ENCODE data around the gene RNASE11. TPM values are rescaled to one million over a fixed set of nuclear protein-coding genes. Genes with fewer than 3 reads are reported as not detected.

RNASE11 gene
- total RNA-seq, 1 donor from 2014 or later = not detected

DNA sequence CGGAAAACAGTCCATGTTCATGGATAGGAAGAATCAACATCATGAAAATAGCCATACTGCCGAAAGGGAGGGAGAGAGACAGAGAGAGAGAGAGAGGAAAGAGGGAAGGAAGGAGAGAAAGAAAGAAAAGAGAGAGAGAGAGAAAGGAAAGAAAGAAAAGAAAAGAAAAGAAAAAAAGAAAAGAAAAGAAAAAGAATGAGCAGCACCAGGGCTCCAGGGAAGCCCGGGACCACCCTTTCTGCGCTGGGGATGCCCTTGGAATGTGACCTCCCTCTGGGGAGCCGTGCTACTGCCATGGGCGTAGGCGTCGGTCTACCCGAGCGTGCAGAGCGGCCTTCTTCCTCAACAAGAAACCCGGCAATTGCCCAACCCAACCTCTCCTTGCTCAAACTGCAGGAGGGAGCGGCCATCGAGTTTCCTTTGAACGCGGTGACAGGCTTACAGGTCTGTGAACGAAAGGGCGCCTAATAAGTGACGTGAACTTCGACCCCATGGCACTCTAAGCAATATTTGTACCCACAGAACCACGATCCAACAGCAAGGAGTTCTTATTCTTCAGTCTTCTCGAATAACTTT lies 36.8 kb upstream of the RNASE11 start:
- Histone ChIP-seq H3K4me1 (peaks cover 15% of the 10 kb centered on the region), H3K79me2 (ENCODE audit: low read depth) (no peaks in the 10 kb centered on the region), H3K9ac (no peak overlapping the region), H3K9me3 (ENCODE audit: low read depth) (no peaks in the 10 kb centered on the region), H3K27ac (no peak overlapping the region), H2AFZ (replicated peaks) (no peak overlapping the region), H3K4me3 (peak overlapping the region; percentile 71), H4K20me1 (ENCODE audit: low read depth) (peaks cover 35% of the 10 kb centered on the region), H3K36me3 (no peaks in the 10 kb centered on the region), H3K27me3 (peaks cover 81% of the 10 kb centered on the region), H3F3A (ENCODE audit: low read depth) (peaks cover 54% of the 10 kb centered on the region), H3K4me2 (peak overlapping the region; percentile 86)
- peak overlapping the region; percentile 93 for H3K27ac Mint-ChIP-seq
- peaks cover 9% of the 10 kb centered on the region for H3K9me3 Mint-ChIP-seq
- peaks cover 51% of the 10 kb centered on the region for H3K27me3 Mint-ChIP-seq (ENCODE audit: insufficient read depth, low read depth)
- peak overlapping the region; percentile 91 for H3K4me3 Mint-ChIP-seq
- peaks cover 43% of the 10 kb centered on the region for H3K4me1 Mint-ChIP-seq
- H3K36me3 Mint-ChIP-seq = peaks cover 6% of the 10 kb centered on the region
- peak; percentile 76 for DNase-seq (ENCODE audit: low spot score)
- TF ChIP-seq EZH2 (IDR thresholded peaks at IDR 0.05) (peak; percentile 10), CTCF (IDR thresholded peaks at IDR 0.05) (no peak)

DNA sequence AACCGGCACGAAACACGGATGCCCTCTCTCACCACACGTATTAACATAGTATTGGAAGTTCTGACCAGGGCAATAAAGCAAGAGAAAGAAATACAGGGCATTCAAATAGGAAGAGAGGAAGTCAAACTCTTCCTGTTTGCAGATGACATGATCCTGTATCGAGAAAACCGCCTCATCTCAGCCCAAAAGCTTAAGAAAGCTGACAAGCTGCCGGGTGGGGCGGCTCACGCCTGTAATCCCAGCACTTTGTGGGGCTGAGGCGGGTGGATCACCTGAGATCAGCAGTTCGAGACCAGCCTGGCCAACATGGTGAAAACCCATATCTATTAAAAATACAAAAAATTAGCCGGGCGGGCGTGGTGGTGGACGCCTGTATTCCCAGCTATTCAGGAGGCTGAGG lies 36.0 kb upstream of the RNASE11 start:
- Histone ChIP-seq H2AFZ (replicated peaks) (no peak overlapping the region), H3K27ac (no peak overlapping the region), H3K9me3 (ENCODE audit: low read depth) (no peaks in the 10 kb centered on the region), H4K20me1 (ENCODE audit: low read depth) (peaks cover 35% of the 10 kb centered on the region), H3K36me3 (no peaks in the 10 kb centered on the region), H3F3A (ENCODE audit: low read depth) (peaks cover 51% of the 10 kb centered on the region), H3K79me2 (ENCODE audit: low read depth) (no peaks in the 10 kb centered on the region), H3K4me3 (peak overlapping the region; percentile 71), H3K4me1 (peaks cover 15% of the 10 kb centered on the region), H3K27me3 (peaks cover 79% of the 10 kb centered on the region), H3K9ac (no peak overlapping the region), H3K4me2 (peak overlapping the region; percentile 86)
- Mint-ChIP-seq H3K27ac (no peak overlapping the region), H3K4me3 (peak overlapping the region; percentile 62), H3K27me3 (ENCODE audit: insufficient read depth, low read depth) (peaks cover 51% of the 10 kb centered on the region), H3K9me3 (peaks cover 9% of the 10 kb centered on the region), H3K4me1 (peaks cover 43% of the 10 kb centered on the region), H3K36me3 (peaks cover 6% of the 10 kb centered on the region)
- DNase-seq (ENCODE audit: low spot score) = no peak
- TF ChIP-seq CTCF (IDR thresholded peaks at IDR 0.05) (no peak), EZH2 (IDR thresholded peaks at IDR 0.05) (no peak), EZH2phosphoT487 (IDR thresholded peaks at IDR 0.05) (no peak)

DNA sequence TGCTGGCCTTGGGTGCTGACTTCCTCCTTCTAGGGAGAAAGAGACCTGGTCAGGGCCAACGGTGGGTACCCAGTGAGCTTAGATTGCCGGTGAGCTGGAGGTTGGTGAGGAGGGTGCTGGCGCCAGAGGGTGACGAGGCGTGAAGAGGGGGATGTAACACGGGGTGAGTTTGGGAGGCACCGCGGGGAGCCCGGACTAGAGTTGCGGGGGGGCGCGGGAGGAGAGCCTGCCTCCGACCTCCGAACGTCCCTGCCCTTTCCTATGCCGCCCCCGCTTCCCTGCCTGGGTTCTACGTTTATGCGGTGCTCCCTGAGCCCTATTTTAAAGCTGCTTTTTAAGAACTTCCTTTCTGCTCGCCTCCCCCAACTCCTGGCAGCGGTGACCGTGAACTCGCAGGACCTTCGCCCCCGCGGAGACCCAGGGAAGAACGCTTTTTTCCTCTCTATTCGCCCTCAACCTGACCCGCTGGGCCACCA lies 35.1 kb upstream of the RNASE11 start:
- peaks cover 9% of the 10 kb centered on the region for H3K9me3 Mint-ChIP-seq
- peaks cover 42% of the 10 kb centered on the region for H3F3A ChIP-seq (ENCODE audit: low read depth)
- peaks cover 37% of the 10 kb centered on the region for H3K4me1 Mint-ChIP-seq
- H4K20me1 ChIP-seq (ENCODE audit: low read depth) = peaks cover 27% of the 10 kb centered on the region
- no peak overlapping the region for H3K27ac ChIP-seq
- no peak overlapping the region for H2AFZ ChIP-seq (replicated peaks)
- peaks cover 14% of the 10 kb centered on the region for H3K4me1 ChIP-seq
- H3K4me2 ChIP-seq = peak overlapping the region; percentile 56
- H3K79me2 ChIP-seq (ENCODE audit: low read depth) = no peaks in the 10 kb centered on the region
- no peak overlapping the region for H3K27ac Mint-ChIP-seq
- H3K4me3 ChIP-seq = peak overlapping the region; percentile 71
- H3K4me3 Mint-ChIP-seq = peak overlapping the region; percentile 61
- no peak overlapping the region for H3K9ac ChIP-seq
- H3K9me3 ChIP-seq (ENCODE audit: low read depth) = no peaks in the 10 kb centered on the region
- H3K36me3 ChIP-seq = no peaks in the 10 kb centered on the region
- DNase-seq (ENCODE audit: low spot score) = no peak
- H3K27me3 Mint-ChIP-seq (ENCODE audit: insufficient read depth, low read depth) = peaks cover 43% of the 10 kb centered on the region
- H3K36me3 Mint-ChIP-seq = peaks cover 6% of the 10 kb centered on the region
- TF ChIP-seq CTCF (IDR thresholded peaks at IDR 0.05) (no peak), EZH2phosphoT487 (IDR thresholded peaks at IDR 0.05) (no peak), EZH2 (IDR thresholded peaks at IDR 0.05) (no peak)
- peaks cover 74% of the 10 kb centered on the region for H3K27me3 ChIP-seq

All from neural progenitor cell (in vitro differentiated cells).